ENCODE results near the gene GPNMB.
A peak's percentile ranks its signal among the peaks of the same experiment; 100 is the strongest.

Gene GPNMB

GRCh38 chr7:23268167-23268566 is 21.6 kb downstream of the GPNMB start:
- no peaks in the 10 kb centered on the region for H3K9me3 ChIP-seq
- TF ChIP-seq, protein P1, sequence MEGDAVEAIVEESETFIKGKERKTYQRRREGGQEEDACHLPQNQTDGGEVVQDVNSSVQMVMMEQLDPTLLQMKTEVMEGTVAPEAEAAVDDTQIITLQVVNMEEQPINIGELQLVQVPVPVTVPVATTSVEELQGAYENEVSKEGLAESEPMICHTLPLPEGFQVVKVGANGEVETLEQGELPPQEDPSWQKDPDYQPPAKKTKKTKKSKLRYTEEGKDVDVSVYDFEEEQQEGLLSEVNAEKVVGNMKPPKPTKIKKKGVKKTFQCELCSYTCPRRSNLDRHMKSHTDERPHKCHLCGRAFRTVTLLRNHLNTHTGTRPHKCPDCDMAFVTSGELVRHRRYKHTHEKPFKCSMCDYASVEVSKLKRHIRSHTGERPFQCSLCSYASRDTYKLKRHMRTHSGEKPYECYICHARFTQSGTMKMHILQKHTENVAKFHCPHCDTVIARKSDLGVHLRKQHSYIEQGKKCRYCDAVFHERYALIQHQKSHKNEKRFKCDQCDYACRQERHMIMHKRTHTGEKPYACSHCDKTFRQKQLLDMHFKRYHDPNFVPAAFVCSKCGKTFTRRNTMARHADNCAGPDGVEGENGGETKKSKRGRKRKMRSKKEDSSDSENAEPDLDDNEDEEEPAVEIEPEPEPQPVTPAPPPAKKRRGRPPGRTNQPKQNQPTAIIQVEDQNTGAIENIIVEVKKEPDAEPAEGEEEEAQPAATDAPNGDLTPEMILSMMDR (IDR thresholded peaks at IDR 0.05; ENCODE audit: low read depth, low read length): no peak
- H3K36me3 ChIP-seq: no peaks in the 10 kb centered on the region
- H3K4me1 ChIP-seq: no peaks in the 10 kb centered on the region
- DNase-seq: no peak
- peaks cover 4% of the 10 kb centered on the region for H3K27me3 ChIP-seq
- no peak overlapping the region for H3K4me3 ChIP-seq (ENCODE audit: low read depth, low read length)

- no peaks in the 10 kb centered on the region for H3K36me3 ChIP-seq
- no peak overlapping the region for H3K4me3 ChIP-seq (ENCODE audit: low read depth, low read length)
- DNase-seq: no peak
- TF ChIP-seq, protein P1 (IDR thresholded peaks at IDR 0.05; ENCODE audit: low read depth, low read length): no peak
- no peaks in the 10 kb centered on the region for H3K9me3 ChIP-seq
- H3K27me3 ChIP-seq: peaks cover 4% of the 10 kb centered on the region
- H3K4me1 ChIP-seq: peaks cover 4% of the 10 kb centered on the region
Observed at GRCh38 chr7:23268746-23269145, 22.2 kb downstream of the GPNMB start.

GRCh38 chr7:23272275-23272674 is 25.7 kb downstream of the GPNMB start:
- Histone ChIP-seq H3K4me1 (peaks cover 15% of the 10 kb centered on the region), H3K27me3 (peaks cover 4% of the 10 kb centered on the region), H3K4me3 (ENCODE audit: low read depth, low read length) (no peak overlapping the region), H3K36me3 (no peaks in the 10 kb centered on the region), H3K9me3 (no peaks in the 10 kb centered on the region)
- TF ChIP-seq, protein P1 (IDR thresholded peaks at IDR 0.05; ENCODE audit: low read depth, low read length): no peak
- DNase-seq: no peak

DNA sequence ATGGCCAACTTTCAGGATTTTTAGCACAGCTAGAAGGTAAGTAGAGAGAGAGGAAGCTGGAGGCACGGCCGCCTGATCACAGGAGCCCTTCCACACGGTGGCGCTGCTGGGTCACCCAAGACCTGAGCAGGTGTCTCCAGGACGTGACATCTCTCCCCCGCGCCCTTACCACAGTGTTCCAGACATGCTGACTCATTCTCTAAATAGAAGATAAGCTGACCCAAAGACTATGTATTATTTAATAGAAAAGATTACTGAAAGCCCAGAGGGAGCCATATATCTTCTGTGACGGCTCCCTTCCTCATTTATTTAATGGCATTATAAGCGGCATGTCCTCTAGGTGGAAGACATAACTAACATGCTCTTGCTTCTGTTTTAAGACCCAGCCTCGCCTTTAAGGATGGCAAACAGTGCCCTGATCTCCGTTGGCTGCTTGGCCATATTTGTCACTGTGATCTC is 26.6 kb downstream of the GPNMB start:
- peaks cover 15% of the 10 kb centered on the region for H3K4me1 ChIP-seq
- H3K36me3 ChIP-seq: no peaks in the 10 kb centered on the region
- H3K9me3 ChIP-seq: no peaks in the 10 kb centered on the region
- H3K27me3 ChIP-seq: peaks cover 4% of the 10 kb centered on the region
- peak; percentile 98 for DNase-seq
- 0 out of 2 replicates have a peak overlapping the region, but pooled peaks have one; percentile 10 for H3K4me3 ChIP-seq (ENCODE audit: low read depth, low read length)
- TF ChIP-seq, protein P1 (IDR thresholded peaks at IDR 0.05; ENCODE audit: low read depth, low read length): peak; percentile 94

- peaks cover 15% of the 10 kb centered on the region for H3K4me1 ChIP-seq
- peak; percentile 34 for DNase-seq
- TF ChIP-seq, protein P1 (IDR thresholded peaks at IDR 0.05; ENCODE audit: low read depth, low read length): no peak
Observed at GRCh38 chr7:23275912-23276311, 29.3 kb downstream of the GPNMB start.

DNA sequence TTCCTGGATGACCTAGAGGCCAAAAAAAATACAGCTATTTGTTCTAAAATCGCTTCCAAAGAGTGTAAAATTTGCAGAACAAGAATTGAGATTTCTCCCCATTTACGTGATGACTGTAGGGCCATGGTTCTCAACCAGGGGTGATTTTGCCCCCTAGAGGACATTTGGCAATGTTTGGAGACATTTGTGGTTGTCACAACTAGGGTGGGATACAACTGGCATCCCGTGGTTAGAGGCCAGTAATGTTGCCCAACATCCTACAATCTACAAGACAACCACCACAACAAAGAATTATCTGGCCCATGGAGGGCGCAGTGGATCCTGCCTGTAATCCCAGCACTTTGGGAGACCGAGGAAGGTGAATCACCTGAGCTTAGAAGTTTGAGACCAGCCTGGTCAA is 29.8 kb downstream of the GPNMB start:
- H3K36me3 ChIP-seq: no peaks in the 10 kb centered on the region
- TF ChIP-seq, protein P1 (IDR thresholded peaks at IDR 0.05; ENCODE audit: low read depth, low read length): peak; percentile 53

More at GRCh38 chr7:23275912-23276311, 29.3 kb downstream of the GPNMB start:
- H3K9me3 ChIP-seq: no peaks in the 10 kb centered on the region
- no peaks in the 10 kb centered on the region for H3K36me3 ChIP-seq
- no peak overlapping the region for H3K4me3 ChIP-seq (ENCODE audit: low read depth, low read length)
- peaks cover 4% of the 10 kb centered on the region for H3K27me3 ChIP-seq

More for the DNA sequence above, 29.8 kb downstream of the GPNMB start:
- no peaks in the 10 kb centered on the region for H3K9me3 ChIP-seq
- peaks cover 4% of the 10 kb centered on the region for H3K27me3 ChIP-seq
- H3K4me3 ChIP-seq (ENCODE audit: low read depth, low read length): no peak overlapping the region
- peaks cover 15% of the 10 kb centered on the region for H3K4me1 ChIP-seq
- DNase-seq: no peak

Data from BE2C (cell line).